Heart left ventricle (tissue), 13 donors: Measurements from ENCODE around the gene SRPX.

ENCODE experiments used
- CTCF ChIP-seq, 12 donors: fragments of 200-600 bp; sonication (generic) in 4 of 12; IDR thresholded peaks; one replicate each; pipeline versions ENCODE4 v1.5.0 to v1.8.0; 2018 to 2022; ENCODE audit warnings: antibody characterized with exemption in 12 of 12, mild to moderate bottlenecking in 5 of 12
- POLR2A ChIP-seq, 2 donors: fragments of 450-650 bp; IDR thresholded peaks; one replicate each; pipeline ENCODE4 v1.6.1; 2017; ENCODE audit warnings: antibody characterized with exemption in 2 of 2, mild to moderate bottlenecking in 2 of 2, moderate library complexity in 2 of 2
- donor health status: ischemic (EF 13 %, LVEDD 7.1; RV severe dilation, severe dysfunction).
- donor health status: DM: no; HTN: yes; CAD: no.
- donor health status: DM: no; HTN: no; CAD: no.
- donor health status: ischemic (EF 25% LVEDD 6.9; RV normal size, moderate dysfunction).
- donor health status: ischemic (EF 25% LVEDD 5.7; RV mildly dilated, moderate dysfunction).
- donor health status: ischemic (EF 35%, LVEDD 5.7; RV mildly dilated, moderate dysfunction).
- donor health status: nonischemic (EF 11% LVEDD 7.7; RV severe dilation, severe dysfunction).
- donor health status: DM: yes; HTN: yes; CAD: no.
- donor health status: PGD.
- donor health status: ischemic (EF 29% LVEDD 5.4; RV normal size, mild dysfunction).
- donor health status: nonischemic (EF 23%, LVEDD 6.1; RV moderate dilation, normal function).

- no peak for TF ChIP-seq CTCF (IDR thresholded peaks at IDR 0.05)
- TF ChIP-seq POLR2A (IDR thresholded peaks at IDR 0.05) = no peak
These were observed 13.4 kb upstream of the SRPX start for GRCh38 chrX:38233891-38234667.
